Stimulated activated CD8-positive, alpha-beta memory T cell treated with anti-CD3 and anti-CD28 coated beads, Interleukin-12 subunit alpha, Interleukin-12 subunit beta, amount 100 ng/mL, for 4 hours (primary cell): ENCODE measurements around the gene TAS2R13.

Experiments
- DNase-seq: peaks from one replicate; pipeline ENCODE4 v3.0.0-alpha.2; 2020; ENCODE audit warnings: low read depth

Gene TAS2R13

GRCh38 chr12:10909462-10909861 lies at the start of gene TAS2R13:
Gene TAS2R13, minus strand, starts transcription at chr12:10909562. Its CDS starts 264 bp downstream, at chr12:10909298.
- DNase-seq = no peak

DNA sequence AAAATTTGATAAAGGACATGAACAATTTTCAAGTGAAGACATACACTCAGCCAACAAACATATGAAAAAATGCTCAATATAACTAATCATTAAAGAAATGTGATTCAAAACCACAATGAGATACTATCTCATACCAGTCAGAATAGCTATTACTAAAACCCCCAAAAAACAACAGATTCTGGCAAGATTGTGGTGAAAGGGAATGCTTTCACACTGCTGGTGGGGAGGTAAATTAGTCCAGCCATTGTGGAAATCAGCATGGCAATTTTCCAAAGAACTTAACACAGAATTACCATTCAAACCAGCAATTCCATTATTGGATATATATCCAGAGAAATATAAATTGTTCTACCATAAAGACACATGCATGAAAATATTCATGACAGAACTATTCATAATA lies 48.4 kb upstream of the TAS2R13 start:
- no peak for DNase-seq

DNA sequence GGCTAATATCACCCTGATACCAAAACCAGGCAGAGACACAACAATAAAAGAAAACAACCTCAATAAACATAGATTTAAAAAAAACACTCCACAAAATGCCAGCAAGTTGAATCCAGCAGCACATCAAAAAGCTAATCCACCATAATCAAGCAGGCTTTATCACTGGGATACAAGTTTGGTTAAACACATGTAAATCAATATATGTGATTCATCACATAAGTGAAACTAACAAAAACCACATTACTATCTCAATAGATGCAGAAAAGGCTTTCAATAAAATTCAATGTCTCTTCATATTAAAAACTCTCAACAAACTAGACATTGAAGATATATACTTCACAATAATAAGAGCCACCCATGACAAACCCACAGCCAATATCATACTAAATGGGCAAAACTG lies 46.7 kb upstream of the TAS2R13 start:
- no peak for DNase-seq

DNA sequence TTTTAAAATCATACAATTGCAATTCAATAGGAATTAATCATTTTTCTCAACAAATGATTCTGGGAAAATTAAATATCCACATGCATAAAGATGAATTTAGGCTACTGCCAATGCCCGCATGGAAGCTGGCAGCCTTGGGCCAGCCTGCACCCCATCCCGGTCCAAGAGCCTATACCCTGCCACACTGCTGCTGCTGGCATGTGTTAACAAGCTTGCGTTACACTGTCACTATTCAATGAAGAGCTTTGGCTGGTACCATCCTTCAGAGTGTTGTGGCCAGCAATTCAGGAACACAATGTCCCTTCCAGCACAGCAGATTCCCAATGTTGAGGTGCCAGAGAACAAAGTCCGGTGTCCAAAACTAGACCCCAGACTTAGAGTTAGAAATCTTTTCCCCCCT lies 43.3 kb upstream of the TAS2R13 start:
- no peak for DNase-seq

DNA sequence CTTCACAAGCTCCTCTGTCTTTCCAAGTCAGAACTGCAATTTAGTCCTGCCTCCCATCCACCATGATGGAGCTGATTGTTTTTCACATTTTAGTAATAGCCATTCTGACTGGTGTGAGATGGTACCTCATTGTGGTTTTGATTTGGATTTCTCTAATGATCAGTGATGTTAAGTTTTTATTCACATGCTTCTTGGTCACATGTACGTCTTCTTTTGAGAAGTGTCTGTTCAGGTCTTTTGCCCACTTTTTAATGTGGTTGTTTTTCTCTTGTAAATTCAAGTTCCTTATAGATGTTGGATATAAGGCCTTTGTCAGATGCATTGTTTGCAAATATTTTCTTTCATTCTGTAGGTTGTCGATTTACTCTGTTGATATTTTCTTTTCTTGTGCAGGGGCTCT lies 33.8 kb upstream of the TAS2R13 start:
- DNase-seq = no peak

DNA sequence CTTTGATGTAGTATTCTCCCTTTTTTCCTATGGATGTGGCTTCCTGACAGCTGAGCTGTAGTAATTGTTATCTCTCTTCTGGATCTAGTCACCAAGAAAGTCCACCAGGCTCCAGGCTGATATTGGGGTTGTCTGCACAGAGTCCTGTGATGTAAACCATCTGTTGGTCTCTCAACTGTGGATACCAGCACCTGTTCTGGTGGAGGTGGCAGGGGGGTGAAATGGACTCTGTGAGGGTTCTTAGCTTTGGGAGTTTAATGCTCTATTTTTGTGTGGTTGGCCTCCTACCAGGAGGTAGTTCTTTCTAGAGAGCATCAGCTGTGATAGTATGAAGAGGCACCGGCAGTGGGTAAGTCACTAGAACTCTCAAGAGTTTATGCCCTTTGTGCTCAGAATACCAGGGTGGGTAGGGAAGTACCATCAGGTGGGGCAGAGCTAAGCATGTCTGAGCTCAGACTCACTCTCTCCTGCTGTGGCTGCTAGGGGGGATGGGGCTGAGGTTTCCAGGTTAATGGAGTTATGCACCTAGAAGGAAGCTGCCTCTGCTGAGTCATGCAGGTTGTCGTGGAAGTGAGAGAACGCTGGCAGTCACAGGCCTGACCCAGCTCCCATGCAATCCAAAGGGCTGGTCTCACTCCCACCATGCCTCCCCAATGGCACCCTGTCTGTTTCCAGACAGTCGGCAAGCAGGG lies 32.7 kb upstream of the TAS2R13 start:
- DNase-seq = no peak

DNA sequence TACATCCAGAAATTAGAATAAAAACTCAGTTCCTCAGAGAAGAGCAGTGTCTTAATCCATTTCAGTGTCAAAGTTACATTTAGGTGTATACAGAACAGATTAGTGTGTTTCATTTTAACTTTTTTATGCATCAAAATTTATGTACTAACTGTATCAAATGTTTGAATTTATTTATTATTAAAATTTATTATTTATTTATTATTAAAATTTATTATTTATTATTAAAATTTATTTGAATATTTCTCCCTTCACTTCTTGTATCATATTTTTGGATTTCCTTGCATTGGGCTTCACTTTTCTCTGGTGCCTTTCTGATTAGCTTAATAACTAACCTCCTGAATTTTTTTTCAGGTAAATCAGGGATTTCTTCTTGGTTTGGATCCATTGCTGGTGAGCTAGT lies 32.0 kb upstream of the TAS2R13 start:
- no peak for DNase-seq

DNA sequence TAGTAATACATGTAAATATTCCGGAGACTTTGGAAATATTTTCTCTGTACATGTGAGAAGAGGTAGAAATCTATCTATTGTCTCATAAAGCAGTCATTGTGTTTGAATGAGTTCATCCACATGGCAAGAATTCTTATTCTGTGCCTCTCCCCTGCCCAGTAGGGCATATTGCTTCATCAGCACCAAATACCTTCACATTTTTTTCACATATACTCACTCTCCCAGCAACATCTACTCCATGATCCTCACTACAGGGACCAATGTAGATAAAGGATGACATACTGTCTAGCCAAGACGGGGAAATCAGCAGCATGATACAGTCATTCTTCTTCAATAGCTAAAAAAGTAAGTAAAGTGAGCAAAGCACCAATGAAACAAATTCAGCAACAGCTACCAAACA lies 31.0 kb upstream of the TAS2R13 start:
- DNase-seq = no peak

- no peak for DNase-seq
Observed at GRCh38 chr12:10939163-10939562, 29.8 kb upstream of the TAS2R13 start, which contains the start of gene TAS2R14. Gene TAS2R14, minus strand, starts transcription at chr12:10939263. Its CDS starts 56 bp downstream, at chr12:10939207.

DNA sequence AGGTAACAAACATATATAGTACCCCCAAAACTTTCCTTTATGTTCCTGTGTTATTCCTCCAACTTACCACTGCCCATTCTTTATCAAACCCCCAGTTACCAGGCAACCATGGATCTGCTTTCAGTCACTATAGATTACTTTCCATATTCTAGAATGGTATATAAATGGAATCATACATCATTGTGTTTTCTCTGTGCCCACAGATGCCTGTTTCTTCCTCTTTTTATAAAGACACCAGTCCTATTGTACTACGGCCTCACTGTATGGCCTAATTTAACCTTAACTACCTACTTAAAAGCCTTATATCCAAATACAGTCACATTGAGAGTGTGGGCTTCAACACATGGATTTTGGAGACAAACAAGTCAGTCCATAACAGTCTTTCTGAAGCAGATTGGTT lies 27.1 kb upstream of the TAS2R13 start:
- DNase-seq = no peak

GRCh38 chr12:10928746-10929286 lies 19.5 kb upstream of the TAS2R13 start, which contains the start of gene PRH2:
Gene PRH2, plus strand, starts transcription at chr12:10929236. Its CDS starts 38 bp downstream, at chr12:10929274.
- DNase-seq = no peak

- DNase-seq = no peak
Observed at GRCh38 chr12:10926269-10926668, 16.9 kb upstream of the TAS2R13 start.

GRCh38 chr12:10919809-10920208 lies 10.4 kb upstream of the TAS2R13 start:
- no peak for DNase-seq

DNA sequence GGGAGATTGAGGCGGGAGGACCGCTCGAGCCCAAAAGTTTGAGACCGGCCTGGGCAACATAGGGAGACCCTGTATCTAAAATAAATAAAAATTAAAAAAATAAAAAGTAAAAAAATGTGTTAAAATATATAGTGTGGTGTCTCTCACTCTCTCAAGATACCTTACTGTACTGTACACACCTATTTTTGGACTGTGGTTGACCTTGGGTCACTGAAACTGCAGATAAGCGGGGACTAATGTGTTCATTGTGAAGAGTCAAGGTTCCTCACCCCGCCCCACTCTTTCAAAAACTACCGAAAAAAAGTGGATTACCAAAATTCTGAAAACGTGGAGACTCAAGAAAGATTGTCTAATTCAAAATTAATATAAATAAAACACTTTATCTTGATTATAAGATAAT lies 1.0 kb upstream of the TAS2R13 start:
- no peak for DNase-seq

DNA sequence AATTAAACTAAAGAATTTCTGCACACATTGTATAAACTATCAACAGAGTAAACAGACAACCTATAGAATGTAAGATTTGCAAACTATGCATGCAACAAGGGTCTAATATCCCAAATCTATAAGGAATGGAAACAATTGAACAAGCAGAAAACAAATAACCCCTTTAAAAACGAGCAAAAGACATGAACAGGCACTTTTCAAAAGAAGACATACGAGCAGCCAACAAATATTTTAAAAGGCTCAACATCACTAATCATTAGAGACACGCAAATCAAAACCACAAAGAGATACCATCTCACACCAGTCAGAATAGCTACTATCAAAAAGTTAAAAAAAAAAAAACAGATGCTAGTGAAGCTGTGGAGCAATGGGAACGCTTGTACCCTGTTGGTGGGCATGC lies 4.7 kb downstream of the TAS2R13 start:
- DNase-seq = no peak

DNA sequence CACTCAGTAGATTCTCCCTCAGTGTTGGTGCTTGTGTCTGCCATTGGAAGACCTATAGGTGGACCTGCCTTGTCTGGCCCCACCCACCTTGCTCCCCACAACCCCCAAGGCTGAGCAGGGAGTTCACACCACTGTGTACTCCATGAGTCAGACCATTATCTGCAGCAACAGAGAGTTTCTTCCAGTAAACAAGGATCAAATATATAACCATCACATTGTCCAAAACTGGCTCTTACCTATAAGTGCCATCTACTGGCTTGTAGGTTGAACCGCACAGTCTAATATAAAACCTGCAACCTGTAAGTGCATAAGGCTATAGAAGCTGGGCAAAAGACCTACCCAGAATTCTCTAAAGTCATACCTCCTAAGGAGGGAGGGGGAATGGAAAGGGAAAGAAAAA lies 7.9 kb downstream of the TAS2R13 start:
- DNase-seq = no peak

- DNase-seq = no peak
Observed at GRCh38 chr12:10900972-10901371, 8.4 kb downstream of the TAS2R13 start.

GRCh38 chr12:10900530-10900929 lies 8.8 kb downstream of the TAS2R13 start:
- no peak for DNase-seq

GRCh38 chr12:10896854-10897253 lies 12.5 kb downstream of the TAS2R13 start:
- no peak for DNase-seq

- DNase-seq = no peak
Observed at GRCh38 chr12:10891937-10892336, 17.4 kb downstream of the TAS2R13 start.

- DNase-seq = no peak
Observed at GRCh38 chr12:10889226-10889625, 20.1 kb downstream of the TAS2R13 start.

DNA sequence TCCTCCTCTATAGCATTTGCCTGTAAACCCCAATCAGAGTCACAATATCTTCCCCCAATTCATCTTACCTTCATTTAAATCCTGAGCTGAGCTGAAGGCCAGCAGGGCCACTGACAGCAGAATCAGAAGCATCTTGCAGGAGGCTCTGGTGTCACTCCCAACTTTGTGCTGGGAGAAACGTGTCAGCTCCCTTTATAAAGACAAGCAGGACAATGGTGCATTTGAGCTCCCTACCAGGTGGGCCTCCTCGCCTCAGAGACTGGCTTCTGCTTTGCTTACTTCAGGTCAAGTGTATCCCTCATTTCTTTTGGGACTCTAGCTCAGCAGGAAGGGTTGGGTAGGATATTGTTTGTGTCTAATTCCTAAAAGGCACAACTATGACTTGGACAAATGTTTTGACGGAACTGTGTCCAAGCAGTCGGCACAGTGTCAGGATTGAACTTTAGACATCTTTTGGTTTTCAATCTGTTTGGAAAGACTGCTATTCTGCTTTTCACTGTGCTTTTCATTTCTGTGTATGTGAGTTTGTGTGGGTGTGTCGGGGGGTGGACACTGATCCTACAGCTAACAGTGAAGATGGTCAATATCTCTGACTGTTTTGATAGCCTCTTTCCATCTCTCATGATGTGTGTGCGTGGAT lies 25.2 kb downstream of the TAS2R13 start, which contains the start of gene PRH1:
PRH1 (minus strand) TSS at position 170 of the 640 bp plus-strand sequence; CDS start at position 132, 38 bp downstream.
- no peak for DNase-seq

DNA sequence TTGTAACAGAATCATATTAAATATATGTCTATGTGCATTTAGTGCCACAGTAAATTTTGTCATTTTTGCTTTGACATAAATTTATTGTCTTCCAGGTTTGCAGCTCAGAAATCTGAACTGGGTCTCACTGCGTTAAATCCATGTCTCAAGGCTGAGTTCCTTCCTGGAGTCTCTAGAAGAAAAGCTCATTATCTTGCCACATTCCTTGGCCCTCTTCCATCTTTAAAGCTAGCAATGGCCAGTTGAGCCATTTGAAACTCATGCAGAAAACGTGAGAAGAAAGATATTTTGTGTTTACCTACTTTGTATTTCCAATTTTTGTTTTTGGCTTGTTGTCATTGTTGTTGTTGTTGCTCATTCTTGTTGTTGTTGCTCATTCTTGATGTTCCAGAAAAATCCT lies 36.0 kb downstream of the TAS2R13 start:
- no peak for DNase-seq
